ENCODE results near the gene PLCH1.

PLCH1 gene

GRCh38 chr3:155390351-155390750 lies 354.5 kb downstream of the PLCH1 start:
- H3K27ac ChIP-seq (ENCODE audit: low read depth, low read length, poor library complexity, severe bottlenecking): no peak overlapping the region

GRCh38 chr3:155388417-155388816 lies 356.5 kb downstream of the PLCH1 start:
- Histone ChIP-seq H3K27ac (ENCODE audit: low read depth, low read length, poor library complexity, severe bottlenecking) (no peak overlapping the region), H3K9me3 (ENCODE audit: low read length) (no peaks in the 10 kb centered on the region), H3K27me3 (ENCODE audit: insufficient read depth, low read length) (no peaks in the 10 kb centered on the region), H3K4me2 (ENCODE audit: low read length) (no peak overlapping the region), H3K9ac (ENCODE audit: low read length) (no peak overlapping the region), H3F3A (ENCODE audit: insufficient read depth, low read length) (no peaks in the 10 kb centered on the region), H4K20me1 (ENCODE audit: insufficient read depth, low read length) (no peaks in the 10 kb centered on the region), H3K4me1 (ENCODE audit: insufficient read depth, low read length, severe bottlenecking) (no peaks in the 10 kb centered on the region), H3K4me3 (ENCODE audit: low read depth, low read length, poor library complexity, severe bottlenecking) (no peak overlapping the region), H3K79me2 (ENCODE audit: insufficient read depth, low read length) (no peaks in the 10 kb centered on the region), H2AFZ (ENCODE audit: low read length) (no peak overlapping the region), H3K9me2 (ENCODE audit: low read depth, low read length) (no peaks in the 10 kb centered on the region), H3K36me3 (ENCODE audit: insufficient read depth, low read length) (no peaks in the 10 kb centered on the region)
- TF ChIP-seq, protein P1, sequence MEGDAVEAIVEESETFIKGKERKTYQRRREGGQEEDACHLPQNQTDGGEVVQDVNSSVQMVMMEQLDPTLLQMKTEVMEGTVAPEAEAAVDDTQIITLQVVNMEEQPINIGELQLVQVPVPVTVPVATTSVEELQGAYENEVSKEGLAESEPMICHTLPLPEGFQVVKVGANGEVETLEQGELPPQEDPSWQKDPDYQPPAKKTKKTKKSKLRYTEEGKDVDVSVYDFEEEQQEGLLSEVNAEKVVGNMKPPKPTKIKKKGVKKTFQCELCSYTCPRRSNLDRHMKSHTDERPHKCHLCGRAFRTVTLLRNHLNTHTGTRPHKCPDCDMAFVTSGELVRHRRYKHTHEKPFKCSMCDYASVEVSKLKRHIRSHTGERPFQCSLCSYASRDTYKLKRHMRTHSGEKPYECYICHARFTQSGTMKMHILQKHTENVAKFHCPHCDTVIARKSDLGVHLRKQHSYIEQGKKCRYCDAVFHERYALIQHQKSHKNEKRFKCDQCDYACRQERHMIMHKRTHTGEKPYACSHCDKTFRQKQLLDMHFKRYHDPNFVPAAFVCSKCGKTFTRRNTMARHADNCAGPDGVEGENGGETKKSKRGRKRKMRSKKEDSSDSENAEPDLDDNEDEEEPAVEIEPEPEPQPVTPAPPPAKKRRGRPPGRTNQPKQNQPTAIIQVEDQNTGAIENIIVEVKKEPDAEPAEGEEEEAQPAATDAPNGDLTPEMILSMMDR (IDR thresholded peaks at IDR 0.05; ENCODE audit: low read length): no peak
- TF ChIP-seq EZH2 (IDR thresholded peaks at IDR 0.05; ENCODE audit: borderline replicate concordance, low read length): no peak

More at GRCh38 chr3:155390351-155390750, 354.5 kb downstream of the PLCH1 start:
- Histone ChIP-seq H3K4me2 (ENCODE audit: low read length) (no peak overlapping the region), H3K9me3 (ENCODE audit: low read length) (no peaks in the 10 kb centered on the region), H3K79me2 (ENCODE audit: insufficient read depth, low read length) (no peaks in the 10 kb centered on the region), H3K9me2 (ENCODE audit: low read depth, low read length) (no peaks in the 10 kb centered on the region), H4K20me1 (ENCODE audit: insufficient read depth, low read length) (no peaks in the 10 kb centered on the region), H2AFZ (ENCODE audit: low read length) (no peak overlapping the region), H3F3A (ENCODE audit: insufficient read depth, low read length) (no peaks in the 10 kb centered on the region), H3K9ac (ENCODE audit: low read length) (no peak overlapping the region), H3K4me1 (ENCODE audit: insufficient read depth, low read length, severe bottlenecking) (no peaks in the 10 kb centered on the region), H3K4me3 (ENCODE audit: low read depth, low read length, poor library complexity, severe bottlenecking) (no peak overlapping the region), H3K36me3 (ENCODE audit: insufficient read depth, low read length) (no peaks in the 10 kb centered on the region), H3K27me3 (ENCODE audit: insufficient read depth, low read length) (no peaks in the 10 kb centered on the region)
- no peak for TF ChIP-seq EZH2 (IDR thresholded peaks at IDR 0.05; ENCODE audit: borderline replicate concordance, low read length)
- TF ChIP-seq, protein P1 (IDR thresholded peaks at IDR 0.05; ENCODE audit: low read length): no peak

DNA sequence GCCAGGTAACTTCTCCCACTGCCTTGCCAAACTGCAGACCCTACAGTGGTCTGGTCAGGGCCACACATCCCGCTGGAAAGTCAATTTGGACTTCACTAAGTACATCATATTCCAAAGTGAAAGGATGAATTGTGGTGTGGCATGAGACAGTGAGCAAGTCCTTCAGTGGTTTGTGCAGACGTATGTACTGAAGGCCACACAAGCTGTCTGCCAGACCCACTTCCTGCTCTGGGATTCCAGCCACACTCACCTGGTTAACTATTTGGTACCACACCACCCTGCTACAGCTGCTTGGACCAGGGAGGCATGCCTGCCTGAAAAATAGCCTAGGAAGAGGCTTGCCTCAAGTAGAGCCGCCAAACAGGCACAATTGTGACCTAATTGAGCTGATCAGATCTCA lies 357.3 kb downstream of the PLCH1 start:
- no peak overlapping the region for H3K27ac ChIP-seq (ENCODE audit: low read depth, low read length, poor library complexity, severe bottlenecking)

More for the DNA sequence above, 357.3 kb downstream of the PLCH1 start:
- no peaks in the 10 kb centered on the region for H3K79me2 ChIP-seq (ENCODE audit: insufficient read depth, low read length)
- H3K27me3 ChIP-seq (ENCODE audit: insufficient read depth, low read length): no peaks in the 10 kb centered on the region
- H3K9me3 ChIP-seq (ENCODE audit: low read length): no peaks in the 10 kb centered on the region
- no peaks in the 10 kb centered on the region for H3K4me1 ChIP-seq (ENCODE audit: insufficient read depth, low read length, severe bottlenecking)
- H3K9me2 ChIP-seq (ENCODE audit: low read depth, low read length): no peaks in the 10 kb centered on the region
- no peak overlapping the region for H3K4me3 ChIP-seq (ENCODE audit: low read depth, low read length, poor library complexity, severe bottlenecking)
- H3K36me3 ChIP-seq (ENCODE audit: insufficient read depth, low read length): no peaks in the 10 kb centered on the region
- H4K20me1 ChIP-seq (ENCODE audit: insufficient read depth, low read length): no peaks in the 10 kb centered on the region
- H3K4me2 ChIP-seq (ENCODE audit: low read length): no peak overlapping the region
- no peaks in the 10 kb centered on the region for H3F3A ChIP-seq (ENCODE audit: insufficient read depth, low read length)
- no peak overlapping the region for H3K9ac ChIP-seq (ENCODE audit: low read length)
- no peak for TF ChIP-seq EZH2 (IDR thresholded peaks at IDR 0.05; ENCODE audit: borderline replicate concordance, low read length)
- TF ChIP-seq, protein P1 (IDR thresholded peaks at IDR 0.05; ENCODE audit: low read length): no peak
- no peak overlapping the region for H2AFZ ChIP-seq (ENCODE audit: low read length)
